GM12878 (cell line): ENCODE measurements around the gene PTPRQ. TPM values are rescaled to one million over a fixed set of nuclear protein-coding genes. Genes with fewer than 3 reads are reported as not detected.

Experiments used
- ATAC-seq: fragments of 200-7000 bp; cut with Tn5 transposase; 3 replicates; pipeline ENCODE4 v1.9.1; 2020; ENCODE audit warnings: mild to moderate bottlenecking, moderate library complexity
- BruUV-seq: library from RNA; stranded (reverse); fragments of 400-500 nt; replicated peaks from 2 replicates; lab custom pipeline; 2021; lab: Mats Ljungman, UMichigan
- CTCF ChIA-PET: fragments of 300-600 bp; sonication (Branson Sonifier 250); formaldehyde crosslinking; extraction: SDS; loops from one replicate; lab custom pipeline; 2021; ENCODE audit warnings: inconsistent platforms; lab: Yijun Ruan, JAX
- POLR2A ChIA-PET: fragments of 350-600 bp; formaldehyde crosslinking; extraction: SDS; loops from one replicate; lab custom pipeline; 2021; ENCODE audit warnings: inconsistent platforms; lab: Charles Lee
- RAD21 ChIA-PET: fragments of 300-600 bp; sonication (Branson Sonifier 250); formaldehyde crosslinking; loops from one replicate; lab custom pipeline; 2023; ENCODE audit warnings: antibody characterized with exemption; ENCODE audit not compliant: unreplicated experiment; lab: Charles Lee
- SMC1A ChIA-PET: fragments of 300-600 bp; sonication (Branson Sonifier 250); formaldehyde crosslinking; loops from one replicate; lab custom pipeline; 2023; ENCODE audit not compliant: unreplicated experiment, uncharacterized antibody; lab: Charles Lee
- DNase-seq: peaks from one replicate; pipeline ENCODE4 v3.0.0-alpha.2; 2011; ENCODE audit warnings: low read depth, low spot score
- FAIRE-seq: peaks from 3 replicates; lab custom pipeline; 2011; peaks lifted over from hg19 to GRCh38; lab: Jason Lieb, UNC
- H2AFZ ChIP-seq: 2 replicates; pipeline ENCODE4 v1.6.0; 2011; ENCODE audit warnings: low read depth, low read length, control low read depth; ENCODE audit not compliant: control insufficient read depth
- H3K27ac ChIP-seq: 2 replicates; pipeline ENCODE4 v1.5.1; 2011; ENCODE audit warnings: control low read depth; ENCODE audit not compliant: control insufficient read depth, insufficient read depth
- H3K27me3 ChIP-seq, 2 experiments: replicated peaks in 1 of 2; 2 replicates each; pipeline versions ENCODE4 v1.6.0 to v1.6.1; 2011; ENCODE audit warnings: low read length in 1 of 2; ENCODE audit not compliant: control insufficient read depth in 2 of 2, insufficient read depth in 2 of 2
- H3K36me3 ChIP-seq, 2 experiments: 2 replicates each; pipeline ENCODE4 v1.5.1; 2011; ENCODE audit warnings: low read length in 1 of 2; ENCODE audit not compliant: control insufficient read depth in 2 of 2, insufficient read depth in 2 of 2
- H3K4me1 ChIP-seq: 2 replicates; pipeline ENCODE4 v1.6.1; 2011; ENCODE audit warnings: mild to moderate bottlenecking, low read length, moderate library complexity, mixed read lengths; ENCODE audit not compliant: control insufficient read depth, insufficient read depth
- H3K4me2 ChIP-seq: 2 replicates; pipeline ENCODE4 v1.6.0; 2011; ENCODE audit warnings: control low read depth; ENCODE audit not compliant: control insufficient read depth, insufficient read depth
- H3K4me3 ChIP-seq: fragments of 200-600 bp; sonication (generic); 2 replicates; pipeline ENCODE4 v1.5.1; 2016
- H3K79me2 ChIP-seq: 2 replicates; pipeline ENCODE4 v1.6.0; 2011; ENCODE audit warnings: low read length; ENCODE audit not compliant: control insufficient read depth, insufficient read depth
- H3K9ac ChIP-seq: 2 replicates; pipeline ENCODE4 v1.8.0; 2011; ENCODE audit warnings: low read length, control low read depth, mixed read lengths; ENCODE audit not compliant: control insufficient read depth, insufficient read depth
- H3K9me3 ChIP-seq: replicated peaks from 3 replicates; pipeline ENCODE4 v1.5.1; 2011; ENCODE audit warnings: mild to moderate bottlenecking, low read length; ENCODE audit not compliant: control insufficient read depth, insufficient read depth
- H4K20me1 ChIP-seq: 2 replicates; pipeline ENCODE4 v1.6.0; 2011; ENCODE audit not compliant: control insufficient read depth, insufficient read depth
- EZH2 ChIP-seq: IDR thresholded peaks from 2 replicates; pipeline ENCODE4 v1.6.1; 2012; ENCODE audit warnings: low read depth, mild to moderate bottlenecking, control low read depth, inconsistent platforms, low read length, borderline replicate concordance; ENCODE audit not compliant: control insufficient read depth
- GABPA ChIP-seq: IDR thresholded peaks from 2 replicates; pipeline ENCODE4 v1.6.1; 2014; ENCODE audit warnings: antibody characterized with exemption, low read depth, mild to moderate bottlenecking, inconsistent platforms
- KAT2A ChIP-seq: conservative IDR thresholded peaks from 2 replicates; pipeline ENCODE4 v1.6.1; 2011; ENCODE audit warnings: low read depth, low read length; ENCODE audit not compliant: control insufficient read depth
- MYB ChIP-seq: fragments of 150-350 bp; IDR thresholded peaks from 2 replicates; pipeline ENCODE4 v1.6.1; 2014; ENCODE audit warnings: mild to moderate bottlenecking, low read depth, low read length, borderline replicate concordance
- POLR2AphosphoS5 ChIP-seq: IDR thresholded peaks from 2 replicates; pipeline ENCODE4 v1.6.1; 2011; ENCODE audit warnings: mild to moderate bottlenecking, low read length, inconsistent platforms
- SUZ12 ChIP-seq: fragments of 200-600 bp; sonication (generic); IDR thresholded peaks from one replicate; pipeline ENCODE4 v1.6.1; 2018; ENCODE audit warnings: antibody characterized with exemption, mild to moderate bottlenecking; ENCODE audit not compliant: unreplicated experiment
- WGBS: methylation state at CpG from one replicate; pipeline ENCODE4 v1.1.6; 2016; ENCODE audit warnings: low lambda C conversion rate; ENCODE audit not compliant: insufficient replicate concordance, insufficient coverage; ENCODE audit errors: missing lambda C conversion rate; 5-methylcytosine and 5-hydroxymethylcytosine counted together
- in situ Hi-C: fragments of 300-500 bp; cut with MboI; formaldehyde crosslinking; loops from 9 replicates; pipeline ENCODE4 v1.14.3; 2018; ENCODE audit warnings: mixed read lengths
- intact Hi-C: fragments of 100-400 bp; cut with micrococcal nuclease; formaldehyde crosslinking; loops from one replicate; pipeline ENCODE4 v1.14.2; 2022; ENCODE audit not compliant: unreplicated experiment
- polyA plus RNA-seq, 11 experiments: library from polyadenylated mRNA; depleted of rRNA in 4 of 11; unstranded in 6 of 11; stranded (reverse) in 5 of 11; fragments of >200 nt; fragmentation: Nextera tagmentation in 4 of 11; fragmentation: Illumina TruSeq in 1 of 11; extraction: Ambion mirVana in 4 of 11; extraction: Trizol in 1 of 11; gene quantifications; 1 replicate in 1 of 11; 2 replicates in 10 of 11; pipeline versions ENCODE4 v1.2.1 to v1.2.3, GENCODE V29; 2011 to 2016; ENCODE audit warnings: inconsistent platforms in 2 of 11, missing spikeins in 2 of 11, low read depth in 1 of 11
- total RNA-seq, 4 experiments: library from RNA; depleted of rRNA in 3 of 4; stranded (reverse); fragments of >200 nt in 3 of 4; fragmentation: Illumina TruSeq in 1 of 4; extraction: Trizol in 1 of 4; gene quantifications; 2 replicates each; pipeline versions ENCODE4 v1.2.1 to v1.2.3, GENCODE V29; 2013 to 2021
- TF ChIP-seq, protein P1 (sequence below): IDR thresholded peaks from 2 replicates; pipeline ENCODE4 v1.6.1; 2012; ENCODE audit warnings: low read length, inconsistent platforms
- TF ChIP-seq, protein P2 (sequence below): fragments of 450-650 bp; IDR thresholded peaks from 2 replicates; pipeline ENCODE4 v1.6.1; 2017; ENCODE audit warnings: low read depth, mild to moderate bottlenecking, moderate library complexity

Gene PTPRQ
- total and polyA plus RNA-seq, 10 of the 15 experiments (the other 5 are each of a cell fraction or from before 2014, with no cell fraction given), result 0.01 TPM; not detected in 9

GRCh38 chr12:80590085-80590484 is 146.1 kb downstream of the PTPRQ start:
- ChIA-PET SMC1A (no interaction called here), POLR2A (no interaction called here), CTCF (no interaction called here), RAD21 (no interaction called here)
- Histone ChIP-seq H3K9ac (no peak overlapping the region), H2AFZ (no peak overlapping the region), H3K4me3 (no peak overlapping the region), H3K9me3 (no peaks in the 10 kb centered on the region), H3K79me2 (no peaks in the 10 kb centered on the region), H3K27me3 (no peaks in the 10 kb centered on the region; a peak in 1 of 4 replicates), H4K20me1 (no peaks in the 10 kb centered on the region), H3K27ac (no peak overlapping the region), H3K36me3 (no peaks in the 10 kb centered on the region), H3K4me2 (no peak overlapping the region), H3K4me1 (no peaks in the 10 kb centered on the region)
- FAIRE-seq (no peak), ATAC-seq (no peak), DNase-seq (no peak)
- in situ Hi-C loops (no loop called here), intact Hi-C loops (loop anchor here (5.0 to 10.0 kb wide), 2 partner anchors 352 to 395 kb away; no protein-coding TSS in a partner anchor)
- WGBS, result 11% methylated on average over 4 of the region's 4 CpGs
- no TSS peak for BruUV-seq
- TF ChIP-seq EZH2, result no peak
- TF ChIP-seq POLR2AphosphoS5, result no peak
- no peak for TF ChIP-seq SUZ12
- no peak for TF ChIP-seq GABPA
- TF ChIP-seq, protein P1, sequence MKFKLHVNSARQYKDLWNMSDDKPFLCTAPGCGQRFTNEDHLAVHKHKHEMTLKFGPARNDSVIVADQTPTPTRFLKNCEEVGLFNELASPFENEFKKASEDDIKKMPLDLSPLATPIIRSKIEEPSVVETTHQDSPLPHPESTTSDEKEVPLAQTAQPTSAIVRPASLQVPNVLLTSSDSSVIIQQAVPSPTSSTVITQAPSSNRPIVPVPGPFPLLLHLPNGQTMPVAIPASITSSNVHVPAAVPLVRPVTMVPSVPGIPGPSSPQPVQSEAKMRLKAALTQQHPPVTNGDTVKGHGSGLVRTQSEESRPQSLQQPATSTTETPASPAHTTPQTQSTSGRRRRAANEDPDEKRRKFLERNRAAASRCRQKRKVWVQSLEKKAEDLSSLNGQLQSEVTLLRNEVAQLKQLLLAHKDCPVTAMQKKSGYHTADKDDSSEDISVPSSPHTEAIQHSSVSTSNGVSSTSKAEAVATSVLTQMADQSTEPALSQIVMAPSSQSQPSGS, result no peak
- TF ChIP-seq, protein P2, sequence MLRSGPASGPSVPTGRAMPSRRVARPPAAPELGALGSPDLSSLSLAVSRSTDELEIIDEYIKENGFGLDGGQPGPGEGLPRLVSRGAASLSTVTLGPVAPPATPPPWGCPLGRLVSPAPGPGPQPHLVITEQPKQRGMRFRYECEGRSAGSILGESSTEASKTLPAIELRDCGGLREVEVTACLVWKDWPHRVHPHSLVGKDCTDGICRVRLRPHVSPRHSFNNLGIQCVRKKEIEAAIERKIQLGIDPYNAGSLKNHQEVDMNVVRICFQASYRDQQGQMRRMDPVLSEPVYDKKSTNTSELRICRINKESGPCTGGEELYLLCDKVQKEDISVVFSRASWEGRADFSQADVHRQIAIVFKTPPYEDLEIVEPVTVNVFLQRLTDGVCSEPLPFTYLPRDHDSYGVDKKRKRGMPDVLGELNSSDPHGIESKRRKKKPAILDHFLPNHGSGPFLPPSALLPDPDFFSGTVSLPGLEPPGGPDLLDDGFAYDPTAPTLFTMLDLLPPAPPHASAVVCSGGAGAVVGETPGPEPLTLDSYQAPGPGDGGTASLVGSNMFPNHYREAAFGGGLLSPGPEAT, result no peak
- TF ChIP-seq MYB, result no peak
- no peak for TF ChIP-seq KAT2A
